Forelimb muscle (tissue), 1 donor: Measurements from ENCODE around the gene SCART1. TPM values are rescaled to one million over a fixed set of nuclear protein-coding genes. Genes with fewer than 3 reads are reported as not detected.
"Not testable (repeated sequence)": the region's sequence is repeated elsewhere in the genome, so short reads cannot be mapped to it uniquely, and the experiment has no call there.

Source experiments
- DNase-seq: peaks from one replicate; pipeline ENCODE4 v3.0.0-alpha.2; 2013; ENCODE audit warnings: low read depth
- polyA plus RNA-seq: library from polyadenylated mRNA; unstranded; fragments of 120-200 nt; gene quantifications from one replicate; pipeline ENCODE4 v1.2.1, GENCODE V29; 2013; ENCODE audit not compliant: insufficient read length

The SCART1 gene
- polyA plus RNA-seq, 1 donor, result 1.5 TPM

- no peak for DNase-seq
Observed at GRCh38 chr10:133471300-133472109, 17.8 kb downstream of the SCART1 start.

GRCh38 chr10:133473270-133473669 lies 19.5 kb downstream of the SCART1 start:
- DNase-seq, result no peak

DNA sequence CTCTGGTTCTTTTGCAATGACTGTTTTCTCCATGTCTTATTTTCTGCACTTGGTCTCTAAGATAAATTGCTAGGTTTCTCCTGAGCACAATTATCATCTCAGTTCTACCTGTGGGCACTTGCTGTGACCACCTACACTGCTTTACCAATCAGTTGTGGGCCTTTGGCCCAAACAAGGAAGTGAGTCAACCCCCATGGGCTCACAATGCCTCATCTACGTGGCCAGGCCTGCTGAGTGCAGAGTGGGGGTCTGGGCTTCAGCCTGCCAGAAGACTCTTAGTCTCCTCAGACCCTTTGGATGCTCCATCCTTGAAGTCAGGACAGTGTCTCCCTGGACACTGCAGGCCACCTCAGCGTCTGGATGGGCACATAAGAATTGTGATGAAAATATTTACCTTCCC lies 20.3 kb downstream of the SCART1 start:
- no peak for DNase-seq

GRCh38 chr10:133474665-133475424 lies 21.1 kb downstream of the SCART1 start:
- no peak for DNase-seq

DNA sequence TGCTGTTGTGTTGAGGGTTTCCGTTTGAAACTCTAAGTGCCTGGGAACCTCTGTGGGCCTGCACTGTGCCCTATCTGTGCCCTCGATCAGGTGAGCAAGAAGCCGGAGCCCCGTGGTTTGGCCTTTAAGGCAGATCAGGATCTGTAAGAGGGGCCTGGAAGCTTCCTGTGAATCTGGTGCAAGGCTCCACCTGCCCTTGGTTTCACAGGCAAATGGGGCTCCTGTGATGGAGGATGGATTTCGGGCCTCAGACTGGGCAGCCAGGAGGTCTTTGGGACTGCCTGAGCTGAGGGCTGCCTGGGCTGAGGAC lies 21.6 kb downstream of the SCART1 start:
- no peak for DNase-seq

DNA sequence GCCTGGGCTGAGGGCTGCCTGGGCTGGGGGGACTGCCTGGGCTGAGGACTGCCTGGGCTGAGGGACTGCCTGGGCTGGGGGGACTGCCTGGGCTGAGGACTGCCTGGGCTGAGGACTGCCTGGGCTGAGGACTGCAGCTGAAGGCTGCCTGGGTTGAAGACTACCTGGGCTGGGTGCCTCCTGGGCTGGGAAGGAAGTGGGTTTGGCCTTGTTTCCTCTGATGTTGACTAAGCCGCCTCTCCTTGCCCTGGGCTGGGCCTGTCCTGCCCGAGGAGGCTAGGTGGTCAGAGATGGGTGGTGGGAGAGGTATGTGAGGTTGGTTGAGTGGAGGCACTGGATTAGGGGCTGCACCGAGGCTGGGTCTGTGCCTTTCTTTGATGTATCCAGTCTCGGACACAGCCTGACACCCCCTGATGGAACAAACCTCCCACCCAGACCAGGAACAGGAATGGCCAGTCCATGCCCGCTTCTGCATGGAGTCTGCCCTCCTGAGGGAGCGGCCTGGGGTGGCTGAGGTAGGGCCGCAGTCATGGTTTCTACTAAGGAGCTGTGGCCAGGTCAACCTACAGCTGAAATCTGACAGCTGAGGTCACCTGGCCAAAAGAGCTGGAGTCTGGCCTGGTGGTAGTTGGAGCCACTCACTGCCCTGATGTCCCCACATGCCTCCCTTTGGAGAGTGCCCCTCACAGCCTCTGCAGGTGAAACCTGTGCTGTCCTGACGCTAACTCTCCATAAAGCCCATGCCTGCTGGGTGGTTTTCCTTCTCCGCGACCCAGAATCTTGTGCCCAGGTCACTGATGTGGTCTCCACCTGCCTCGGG lies 22.3 kb downstream of the SCART1 start:
- DNase-seq, result no peak

DNA sequence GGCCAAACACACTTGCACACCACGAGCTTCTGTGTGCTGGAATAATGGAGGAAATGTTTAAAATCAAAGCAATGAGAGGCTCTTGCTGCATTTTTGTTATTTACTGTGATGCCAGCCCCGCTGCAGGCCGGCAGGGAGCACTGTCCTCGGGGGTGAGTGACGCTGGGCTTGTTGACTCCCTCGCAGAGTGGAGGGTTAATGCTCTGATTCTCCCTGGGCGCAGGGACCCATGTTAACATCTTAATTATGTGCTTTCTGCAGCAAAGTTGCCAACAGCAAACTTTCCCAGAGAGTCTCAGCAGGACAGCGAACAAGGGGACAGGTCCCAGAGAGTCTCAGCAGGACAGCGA lies 22.9 kb downstream of the SCART1 start:
- DNase-seq, result no peak

GRCh38 chr10:133481086-133481643 lies 27.4 kb downstream of the SCART1 start:
- no peak for DNase-seq

GRCh38 chr10:133481657-133482056 lies 27.9 kb downstream of the SCART1 start:
- no peak for DNase-seq

- no peak for DNase-seq
Observed at GRCh38 chr10:133484818-133485217, 31.1 kb downstream of the SCART1 start.

GRCh38 chr10:133487085-133487484 lies 33.3 kb downstream of the SCART1 start:
- no peak for DNase-seq

DNA sequence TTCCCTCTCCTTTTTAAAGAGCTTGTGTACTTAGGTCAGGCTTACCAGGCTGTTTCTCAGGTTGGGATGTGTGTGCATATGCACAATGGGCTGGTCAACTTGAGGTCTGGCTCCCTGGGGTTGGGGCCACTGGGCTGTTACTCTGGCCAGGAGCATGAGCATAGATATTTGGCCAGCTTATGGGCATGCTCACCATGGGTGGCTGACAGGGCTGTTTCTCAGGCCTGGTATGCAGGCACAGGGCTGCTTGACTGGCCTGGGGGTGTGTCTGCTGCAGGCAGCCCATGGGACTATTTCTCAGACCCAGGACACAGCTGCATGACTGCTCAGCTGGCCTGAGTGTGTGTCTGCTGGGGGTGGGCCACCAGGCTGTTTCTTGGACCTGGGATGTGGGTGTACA lies 34.6 kb downstream of the SCART1 start:
- DNase-seq, result no peak

- no peak for DNase-seq
Observed at GRCh38 chr10:133489816-133490588, 36.3 kb downstream of the SCART1 start.

DNA sequence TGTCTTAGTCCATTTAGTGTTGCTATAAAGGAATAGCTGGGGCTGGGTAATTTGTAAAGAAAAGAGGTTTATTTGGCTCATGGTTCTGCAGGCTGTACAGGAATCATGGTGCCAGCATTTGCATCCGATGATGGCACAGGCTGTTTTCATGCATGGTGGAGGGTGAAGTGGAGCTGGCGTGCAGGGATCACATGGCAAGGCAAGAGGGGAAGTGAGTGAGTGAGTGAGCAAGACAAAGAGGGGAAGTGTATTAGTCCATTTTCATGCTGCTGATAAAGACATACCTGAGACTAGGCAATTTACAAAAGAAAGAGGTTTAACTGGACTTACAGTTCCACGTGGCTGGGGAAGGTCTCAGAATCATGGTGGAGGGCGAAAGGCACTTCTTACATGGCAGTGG lies 39.8 kb downstream of the SCART1 start:
- not testable (repeated sequence) for DNase-seq

GRCh38 chr10:133497363-133497762 lies 43.6 kb downstream of the SCART1 start:
- not testable (repeated sequence) for DNase-seq

DNA sequence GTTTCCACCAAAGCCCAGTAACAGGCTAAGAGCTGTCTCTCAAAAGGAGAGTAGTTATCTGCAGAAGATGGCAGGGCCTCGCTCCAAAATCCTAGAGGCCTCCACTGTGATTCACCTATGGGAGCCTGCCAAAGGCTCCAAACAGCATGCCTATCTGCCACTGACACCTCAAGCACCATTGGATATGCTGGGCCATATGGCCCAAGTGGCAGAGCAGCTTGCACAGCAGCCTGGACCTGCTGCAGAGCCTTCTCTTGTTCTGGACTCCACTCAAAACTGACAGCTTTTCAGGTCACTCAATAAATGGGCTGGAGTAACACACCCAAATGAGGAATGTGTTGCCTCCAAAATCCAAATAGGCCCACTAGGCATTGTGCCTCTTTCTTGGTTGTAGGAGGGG lies 45.4 kb downstream of the SCART1 start:
- DNase-seq, result not testable (repeated sequence)

GRCh38 chr10:133500897-133501296 lies 47.2 kb downstream of the SCART1 start:
- not testable (repeated sequence) for DNase-seq

- no peak for DNase-seq
Observed at GRCh38 chr10:133509700-133510099, 56.0 kb downstream of the SCART1 start.

DNA sequence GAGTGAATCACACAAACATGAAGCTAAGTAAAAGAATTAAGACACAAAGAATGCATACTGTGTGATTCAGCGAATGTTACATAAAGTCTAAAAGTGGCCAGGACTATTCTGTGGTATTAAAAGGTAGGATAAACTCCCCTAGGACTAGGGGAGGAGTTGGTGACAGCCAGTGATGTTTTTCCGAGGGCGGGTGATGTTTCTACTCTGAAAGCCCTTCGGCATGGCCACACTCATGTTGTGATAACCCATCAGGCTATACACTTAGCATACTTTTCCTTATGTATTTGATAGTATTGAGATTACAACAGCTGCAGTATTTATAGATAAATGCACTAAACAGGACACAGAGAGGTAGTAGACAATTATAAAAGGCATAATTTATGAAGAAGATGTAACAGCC lies 57.7 kb downstream of the SCART1 start:
- DNase-seq, result no peak

DNA sequence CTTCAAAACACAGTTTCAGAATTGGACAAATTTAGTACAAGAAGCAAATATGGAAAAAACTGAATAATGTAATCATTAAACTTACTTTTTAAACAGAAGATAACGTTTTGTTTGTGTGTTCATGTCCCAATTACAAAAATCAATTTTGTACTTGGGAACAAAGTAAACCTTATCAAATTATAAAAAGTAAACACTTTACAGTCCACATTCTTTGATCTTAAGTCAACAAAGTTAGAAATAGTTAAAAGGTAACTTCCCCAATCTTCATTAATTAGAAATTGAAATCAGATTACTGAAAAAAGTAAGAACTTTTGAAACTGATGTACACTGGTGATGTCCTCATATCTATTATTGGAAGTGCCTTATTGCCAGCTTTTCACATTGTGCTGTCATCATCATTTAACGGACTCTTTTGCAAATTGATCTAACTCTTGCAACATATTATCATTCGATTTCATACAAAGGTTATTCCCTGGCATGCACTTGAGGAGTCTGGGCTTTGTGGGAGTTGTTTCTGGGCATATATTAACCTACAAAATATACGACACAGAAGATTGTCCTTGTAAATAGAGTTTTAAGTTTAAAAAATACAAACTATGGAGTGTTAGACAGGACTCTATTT lies 58.3 kb downstream of the SCART1 start:
- DNase-seq, result no peak

- no peak for DNase-seq
Observed at GRCh38 chr10:133515471-133515870, 61.7 kb downstream of the SCART1 start.
